IPS DF 6.9 (cell line): ENCODE measurements around the gene SNF8.

Experiments
- DNase-seq: peaks from one replicate; pipeline ENCODE4 v3.0.0-alpha.2; 2013; ENCODE audit warnings: low read depth, low spot score
- H3K27ac ChIP-seq: one replicate; pipeline ENCODE4 v1.5.1; 2013; ENCODE audit warnings: low read length, control low read depth
- H3K27me3 ChIP-seq: 2 replicates; pipeline ENCODE4 v1.6.1; 2013; ENCODE audit warnings: mild to moderate bottlenecking, low read length; ENCODE audit not compliant: control insufficient read depth, insufficient read depth
- H3K36me3 ChIP-seq: 2 replicates; pipeline ENCODE4 v1.6.1; 2013; ENCODE audit warnings: low read length; ENCODE audit not compliant: control insufficient read depth, insufficient read depth
- H3K4me1 ChIP-seq: 2 replicates; pipeline ENCODE4 v1.6.1; 2013; ENCODE audit warnings: low read length; ENCODE audit not compliant: control insufficient read depth, insufficient read depth
- H3K4me3 ChIP-seq: 2 replicates; pipeline ENCODE4 v1.5.1; 2013; ENCODE audit warnings: mild to moderate bottlenecking, low read length
- H3K9me3 ChIP-seq: 2 replicates; pipeline ENCODE4 v1.6.1; 2013; ENCODE audit warnings: low read length, inconsistent platforms; ENCODE audit not compliant: control insufficient read depth, insufficient read depth
- WGBS: extraction: QIAGEN DNeasy Blood & Tissue Kit; methylation state at CpG from one replicate; pipeline ENCODE4 v1.1.7; 2013; ENCODE audit warnings: mixed read lengths, missing lambda C conversion rate; ENCODE audit not compliant: insufficient read length, insufficient coverage; 5-methylcytosine and 5-hydroxymethylcytosine counted together

SNF8 gene, protein sequence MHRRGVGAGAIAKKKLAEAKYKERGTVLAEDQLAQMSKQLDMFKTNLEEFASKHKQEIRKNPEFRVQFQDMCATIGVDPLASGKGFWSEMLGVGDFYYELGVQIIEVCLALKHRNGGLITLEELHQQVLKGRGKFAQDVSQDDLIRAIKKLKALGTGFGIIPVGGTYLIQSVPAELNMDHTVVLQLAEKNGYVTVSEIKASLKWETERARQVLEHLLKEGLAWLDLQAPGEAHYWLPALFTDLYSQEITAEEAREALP

DNA sequence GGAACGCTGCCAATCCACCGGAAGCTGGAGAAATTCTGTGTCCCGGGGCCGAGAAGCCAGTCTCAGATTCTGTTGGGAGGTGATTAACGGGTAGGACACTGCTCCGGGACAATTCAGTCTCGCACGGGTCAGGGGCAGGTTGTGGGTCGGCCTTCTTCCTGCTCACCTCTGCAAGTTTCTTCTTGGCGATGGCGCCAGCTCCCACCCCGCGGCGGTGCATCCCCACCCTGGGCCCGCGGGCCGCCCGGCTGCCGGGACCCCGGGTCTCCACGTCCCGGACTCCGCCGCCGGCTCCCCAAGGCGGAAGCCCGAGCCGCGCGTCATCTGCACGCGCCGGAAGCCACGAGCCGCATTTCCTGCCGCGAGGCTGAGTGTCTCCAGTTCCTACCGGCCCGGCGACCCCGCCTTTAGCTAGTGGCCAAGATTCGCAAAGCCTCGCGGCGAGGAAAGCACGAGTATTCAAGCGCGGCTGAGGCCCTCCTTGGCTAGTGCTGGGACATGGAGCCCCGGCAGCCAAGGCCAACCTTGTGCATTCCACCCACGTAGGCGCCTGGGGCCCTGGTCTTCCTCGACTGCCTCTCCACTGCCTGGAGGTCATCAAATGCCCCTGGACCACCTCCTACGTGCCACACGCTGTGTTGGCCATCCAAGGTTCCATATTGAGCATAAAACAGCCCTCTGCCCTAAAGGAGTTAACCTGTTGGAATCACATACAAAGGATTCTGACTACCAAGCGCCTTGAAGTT lies at the start of gene SNF8:
Gene SNF8, minus strand, starts transcription at position 328 of the 746 bp plus-strand sequence. Its CDS starts 108 bp downstream, at position 220.
- peak; percentile 84 for DNase-seq

DNA sequence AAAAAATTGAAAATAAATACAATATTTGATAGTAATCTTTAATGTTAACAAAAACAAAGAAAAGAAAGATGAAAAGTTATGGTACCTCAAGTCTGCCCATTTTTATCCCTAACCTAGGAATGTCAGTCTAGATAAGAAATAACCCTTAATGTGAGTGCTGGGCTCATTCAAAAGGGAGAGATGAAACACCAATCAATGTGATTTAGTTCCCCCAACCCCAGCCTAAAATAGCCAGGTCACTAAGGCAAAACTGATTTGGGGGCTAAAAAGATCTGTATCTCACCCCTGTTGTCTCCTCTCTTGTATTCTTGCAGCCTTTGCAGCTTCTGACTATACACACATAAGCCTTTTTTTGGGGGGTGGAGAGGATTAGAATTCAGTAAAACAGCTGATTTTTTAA lies 49.3 kb upstream of the SNF8 start:
- Histone ChIP-seq H3K9me3 (no peaks in the 10 kb centered on the region), H3K4me1 (no peaks in the 10 kb centered on the region), H3K4me3 (no peak overlapping the region), H3K27ac (no peak overlapping the region), H3K36me3 (no peaks in the 10 kb centered on the region), H3K27me3 (no peaks in the 10 kb centered on the region)
- no peak for DNase-seq

More for the DNA sequence above, at the start of gene SNF8:
- Histone ChIP-seq H3K27ac (no peak within 1 kb of the TSS), H3K4me1 (no peaks in the 10 kb centered on the region), H3K4me3 (peak within 1 kb of the TSS; percentile 84; the same call in 1 of the 2 replicates), H3K36me3 (peaks cover 5% of the 10 kb centered on the region; the same call in 1 of the 2 replicates), H3K27me3 (no peaks in the 10 kb centered on the region), H3K9me3 (no peaks in the 10 kb centered on the region)
- WGBS: no CpG with 5 or more reads among the region's 55 CpGs

DNA sequence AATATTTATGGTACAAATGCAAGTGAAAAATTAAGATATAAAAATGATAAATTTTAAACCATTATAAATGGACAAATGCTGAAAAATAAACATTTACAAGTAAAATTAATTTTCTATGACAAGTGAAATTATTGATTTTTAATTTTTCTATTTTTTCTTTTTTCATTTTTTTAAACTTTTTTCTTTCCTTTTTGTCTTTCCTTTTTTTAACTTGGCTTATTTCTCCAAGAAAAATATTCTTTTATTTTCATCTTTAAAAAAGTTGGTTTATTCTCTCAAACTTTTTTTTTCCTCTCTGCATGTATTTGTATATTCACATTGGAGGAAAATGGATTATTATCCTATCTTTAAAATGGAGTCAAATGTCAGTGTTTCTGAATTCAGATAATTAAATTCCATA lies 48.7 kb upstream of the SNF8 start:
- no peaks in the 10 kb centered on the region for H3K36me3 ChIP-seq
- H3K27me3 ChIP-seq: no peaks in the 10 kb centered on the region
- no peaks in the 10 kb centered on the region for H3K4me1 ChIP-seq
- DNase-seq: no peak
- H3K9me3 ChIP-seq: no peaks in the 10 kb centered on the region
- H3K4me3 ChIP-seq: no peak overlapping the region
- H3K27ac ChIP-seq: no peak overlapping the region

DNA sequence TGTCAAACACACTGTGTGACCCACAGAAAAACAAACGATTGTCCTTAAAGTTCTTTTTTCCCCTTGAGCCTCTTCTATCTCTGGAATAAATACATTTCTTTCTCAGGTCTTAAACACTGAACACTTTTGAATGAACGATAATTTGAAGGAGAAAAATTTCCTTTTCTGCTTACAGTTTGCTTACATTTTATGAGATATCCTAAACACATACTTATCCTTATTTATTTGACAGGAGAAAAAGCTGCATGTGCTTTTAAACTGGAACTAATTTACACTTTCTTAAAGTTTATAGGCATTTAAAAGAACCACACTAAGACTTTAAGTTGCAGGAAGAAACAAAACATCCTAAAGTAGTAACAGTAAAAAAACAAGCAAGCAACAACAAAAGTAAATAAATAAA lies 47.8 kb upstream of the SNF8 start:
- H3K4me1 ChIP-seq: no peaks in the 10 kb centered on the region
- no peak overlapping the region for H3K27ac ChIP-seq

DNA sequence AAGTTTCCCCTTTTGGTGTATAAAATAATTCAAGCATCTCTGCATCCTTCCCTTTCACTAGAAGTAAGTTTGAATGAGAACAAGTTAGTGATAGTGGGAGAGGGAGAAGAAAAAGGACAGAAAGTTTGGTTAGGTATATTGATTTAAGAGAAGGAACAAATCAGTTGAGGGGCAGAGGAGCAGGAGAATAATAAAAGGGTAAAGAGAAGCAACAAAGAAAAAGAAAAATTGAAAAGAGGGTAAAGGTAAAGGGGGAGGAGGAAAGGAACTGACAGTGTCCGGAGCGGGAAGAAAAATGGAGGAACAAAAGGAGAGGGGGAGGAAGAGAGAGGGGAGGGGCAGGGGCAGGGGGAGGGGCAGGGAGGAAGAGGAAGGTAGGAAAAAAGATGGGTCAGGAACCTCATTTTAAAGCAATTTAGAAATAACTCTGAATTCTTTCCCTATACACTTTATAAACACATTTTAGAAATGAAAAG lies 46.3 kb upstream of the SNF8 start:
- no peak overlapping the region for H3K27ac ChIP-seq
- no peaks in the 10 kb centered on the region for H3K9me3 ChIP-seq
- no CpG with 5 or more reads among the region's 2 CpGs for WGBS
- H3K27me3 ChIP-seq: no peaks in the 10 kb centered on the region
- H3K4me1 ChIP-seq: no peaks in the 10 kb centered on the region
- no peaks in the 10 kb centered on the region for H3K36me3 ChIP-seq
- no peak for DNase-seq
- H3K4me3 ChIP-seq: no peak overlapping the region

More for the DNA sequence above, 47.8 kb upstream of the SNF8 start:
- no peak for DNase-seq
- no peak overlapping the region for H3K4me3 ChIP-seq
- H3K9me3 ChIP-seq: no peaks in the 10 kb centered on the region
- H3K36me3 ChIP-seq: no peaks in the 10 kb centered on the region
- no peaks in the 10 kb centered on the region for H3K27me3 ChIP-seq
- no CpG with 5 or more reads among the region's 2 CpGs for WGBS

DNA sequence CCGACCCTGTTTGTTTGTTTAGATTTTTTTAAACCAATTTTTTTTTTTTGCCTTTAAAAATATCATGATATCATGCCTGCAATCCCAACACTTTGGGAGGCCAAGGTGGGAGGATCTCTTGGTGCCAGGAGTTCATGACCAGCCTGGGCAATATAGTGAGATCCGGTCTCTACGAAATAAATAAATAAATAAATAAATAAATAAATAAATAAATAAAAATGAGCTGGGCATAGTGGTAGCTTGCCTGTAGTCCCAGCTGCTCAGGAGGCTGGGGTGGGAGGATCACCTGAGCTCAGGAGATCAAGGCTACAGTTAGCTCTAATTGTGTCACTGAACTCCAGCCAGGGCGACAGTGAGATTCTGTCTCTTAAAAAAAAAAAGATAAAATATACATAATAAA lies 44.5 kb upstream of the SNF8 start:
- WGBS: no CpG with 5 or more reads among the region's 4 CpGs
- H3K27ac ChIP-seq: no peak overlapping the region
- no peak overlapping the region for H3K4me3 ChIP-seq
- no peaks in the 10 kb centered on the region for H3K27me3 ChIP-seq
- no peaks in the 10 kb centered on the region for H3K9me3 ChIP-seq
- no peaks in the 10 kb centered on the region for H3K4me1 ChIP-seq
- H3K36me3 ChIP-seq: no peaks in the 10 kb centered on the region
- DNase-seq: no peak

DNA sequence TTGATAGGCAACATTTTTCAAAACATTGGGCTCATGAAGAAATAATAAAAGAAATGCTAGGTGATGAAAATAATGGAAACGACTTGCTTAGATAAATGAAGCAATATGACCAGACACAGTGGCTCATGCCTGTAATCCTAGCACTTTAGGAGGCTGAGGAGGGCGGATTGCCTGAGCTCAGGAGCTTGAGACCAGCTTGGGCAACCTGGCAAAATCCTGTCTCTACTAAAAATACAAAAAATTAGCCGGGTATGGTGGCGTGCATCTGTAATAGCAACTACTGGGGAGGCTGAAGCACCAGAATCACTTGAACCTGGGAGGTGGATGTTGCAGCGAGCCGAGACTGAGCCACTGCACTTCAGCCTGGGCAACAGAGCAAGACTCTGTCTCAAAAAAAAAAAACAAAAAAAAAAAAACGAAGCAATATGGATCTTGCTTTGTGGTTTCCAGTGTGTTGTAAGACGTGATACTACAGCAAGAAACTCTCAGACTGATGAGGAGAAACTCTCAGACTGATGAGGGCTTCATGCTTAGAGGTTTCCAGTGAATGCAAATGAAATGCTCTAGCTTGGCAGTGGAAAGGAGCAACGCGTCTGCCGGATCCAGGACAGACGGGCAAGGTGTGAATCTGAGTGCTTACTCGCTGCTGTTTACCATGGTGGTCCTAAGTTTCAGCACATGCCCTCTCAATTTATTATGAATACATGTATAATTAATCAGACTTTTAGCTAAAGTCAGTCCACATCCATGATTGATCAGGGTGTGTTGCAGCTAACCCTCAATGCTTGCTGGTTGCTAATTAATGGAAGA lies 41.0 kb upstream of the SNF8 start:
- DNase-seq: no peak
- Histone ChIP-seq H3K27ac (no peak overlapping the region), H3K4me1 (no peaks in the 10 kb centered on the region), H3K4me3 (no peak overlapping the region), H3K9me3 (no peaks in the 10 kb centered on the region), H3K27me3 (no peaks in the 10 kb centered on the region), H3K36me3 (no peaks in the 10 kb centered on the region)
- no CpG with 5 or more reads among the region's 13 CpGs for WGBS

DNA sequence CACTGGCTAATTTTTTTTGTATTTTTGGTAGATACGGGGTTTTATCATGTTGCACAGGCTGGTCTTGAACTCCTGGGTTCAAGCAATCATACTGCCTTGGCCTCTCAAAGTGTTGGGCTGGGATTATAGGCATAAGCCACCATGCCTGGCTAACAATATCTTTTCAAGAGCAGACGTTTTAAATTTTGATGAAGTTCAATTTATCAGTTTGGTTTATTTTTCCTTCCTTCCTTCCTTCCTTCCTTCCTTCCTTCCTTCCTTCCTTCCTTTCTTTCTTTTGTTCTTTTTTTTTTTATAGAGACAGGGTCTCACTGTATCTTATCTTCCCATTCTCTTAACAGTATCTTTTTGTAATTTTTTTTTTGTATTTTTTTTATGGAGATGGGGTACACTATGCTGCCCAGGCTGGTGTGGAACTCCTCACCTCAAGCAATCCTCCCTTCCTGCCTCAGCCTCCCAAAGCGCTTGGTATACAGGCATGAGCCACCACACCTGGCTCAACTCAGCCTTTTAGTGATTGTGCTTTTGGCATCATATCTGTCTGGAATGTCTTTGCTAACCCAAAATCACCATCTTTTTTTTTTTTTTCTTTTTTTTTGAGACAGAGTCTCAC lies 37.4 kb upstream of the SNF8 start:
- no peaks in the 10 kb centered on the region for H3K4me1 ChIP-seq
- no peak for DNase-seq
- no peak overlapping the region for H3K27ac ChIP-seq
- no peaks in the 10 kb centered on the region for H3K27me3 ChIP-seq
- no peak overlapping the region for H3K4me3 ChIP-seq
- no peaks in the 10 kb centered on the region for H3K36me3 ChIP-seq
- no CpG with 5 or more reads among the region's 3 CpGs for WGBS
- H3K9me3 ChIP-seq: no peaks in the 10 kb centered on the region

DNA sequence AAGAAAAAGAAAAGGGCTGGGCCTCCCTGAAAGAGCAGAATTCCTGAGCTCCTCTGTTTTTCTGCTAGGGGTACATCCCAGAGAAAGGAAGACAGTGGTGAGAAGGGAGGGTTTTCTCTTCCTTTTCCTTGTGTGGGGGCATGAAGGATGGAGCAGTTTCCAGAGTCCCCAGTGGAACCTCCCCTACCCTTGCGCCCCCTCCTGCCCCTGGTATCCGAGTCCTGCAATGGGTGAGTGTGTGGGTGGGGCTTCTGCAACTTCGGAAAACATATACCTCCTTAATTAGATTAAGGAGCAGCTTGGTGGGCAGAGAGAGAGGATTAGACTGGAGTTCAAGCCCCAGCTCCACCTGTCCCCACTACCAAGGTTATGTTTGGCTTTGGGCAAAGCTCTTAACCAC lies 29.2 kb upstream of the SNF8 start:
- no CpG with 5 or more reads among the region's 3 CpGs for WGBS
- DNase-seq: no peak
- Histone ChIP-seq H3K9me3 (no peaks in the 10 kb centered on the region), H3K27me3 (no peaks in the 10 kb centered on the region), H3K36me3 (no peaks in the 10 kb centered on the region), H3K4me1 (peaks cover 10% of the 10 kb centered on the region), H3K27ac (no peak overlapping the region), H3K4me3 (no peak overlapping the region)

DNA sequence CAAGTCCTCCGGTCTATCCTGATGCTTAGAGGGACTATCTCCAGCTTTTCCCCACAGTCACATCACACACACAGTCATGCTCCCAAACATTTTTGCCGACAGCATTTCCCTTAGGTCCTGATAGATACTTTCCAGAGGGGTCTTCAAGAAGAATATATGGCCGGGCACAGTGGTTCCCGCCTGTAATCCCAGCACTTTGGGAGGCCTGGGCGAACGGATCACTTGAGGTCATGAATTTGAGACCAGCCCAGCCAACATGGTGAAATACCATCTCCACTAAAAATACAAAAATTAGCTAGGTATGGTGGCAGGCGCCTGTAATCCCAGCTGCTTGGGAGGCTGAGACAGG lies 28.1 kb upstream of the SNF8 start:
- Histone ChIP-seq H3K4me3 (no peak overlapping the region), H3K36me3 (no peaks in the 10 kb centered on the region), H3K27me3 (no peaks in the 10 kb centered on the region), H3K4me1 (peaks cover 10% of the 10 kb centered on the region), H3K27ac (no peak overlapping the region), H3K9me3 (no peaks in the 10 kb centered on the region)
- whole genome bisulfite sequencing: no CpG with 5 or more reads among the region's 7 CpGs
- DNase-seq: no peak
